ENCODE measurements around the gene SLC22A7. TPM values are rescaled to one million over a fixed set of nuclear protein-coding genes. Genes with fewer than 3 reads are reported as not detected.

The SLC22A7 gene
- total RNA-seq, 6 experiments from 2014 or later = 145 to 348 (median 185) TPM

DNA sequence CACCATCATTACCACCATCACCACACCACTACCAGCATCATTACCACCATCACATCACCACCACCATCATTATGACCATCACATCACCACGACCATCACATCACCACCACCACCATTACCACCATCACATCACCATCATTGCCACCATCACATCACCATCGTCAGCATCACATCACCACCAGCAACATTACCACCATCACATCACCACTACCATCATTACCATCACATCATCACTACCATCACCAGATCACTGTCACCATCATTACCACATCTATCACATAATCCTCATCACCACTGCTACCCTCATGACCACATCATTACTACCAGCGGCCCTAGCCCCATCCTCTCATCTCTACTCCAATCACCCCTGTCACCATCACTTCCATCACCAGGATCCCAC is 3.5 kb upstream of the SLC22A7 start:
- DNase-seq = no peak
- Histone ChIP-seq H3K36me3 (no peaks in the 10 kb centered on the region), H3K9me3 (no peaks in the 10 kb centered on the region), H3K27me3 (no peaks in the 10 kb centered on the region), H3K4me3 (no peak overlapping the region), H3K27ac (no peak overlapping the region), H3K4me1 (peaks cover 0 to 22% (median 11%) of the 10 kb centered on the region in 4 donors)
- intact Hi-C loops (cut with DNase I) = no loop called here
- 93% methylated on average over 3 of the region's 3 CpGs for WGBS (ENCODE audit: insufficient coverage, low coverage, low lambda C conversion rate, missing lambda C conversion rate)
- TF ChIP-seq, protein P1, sequence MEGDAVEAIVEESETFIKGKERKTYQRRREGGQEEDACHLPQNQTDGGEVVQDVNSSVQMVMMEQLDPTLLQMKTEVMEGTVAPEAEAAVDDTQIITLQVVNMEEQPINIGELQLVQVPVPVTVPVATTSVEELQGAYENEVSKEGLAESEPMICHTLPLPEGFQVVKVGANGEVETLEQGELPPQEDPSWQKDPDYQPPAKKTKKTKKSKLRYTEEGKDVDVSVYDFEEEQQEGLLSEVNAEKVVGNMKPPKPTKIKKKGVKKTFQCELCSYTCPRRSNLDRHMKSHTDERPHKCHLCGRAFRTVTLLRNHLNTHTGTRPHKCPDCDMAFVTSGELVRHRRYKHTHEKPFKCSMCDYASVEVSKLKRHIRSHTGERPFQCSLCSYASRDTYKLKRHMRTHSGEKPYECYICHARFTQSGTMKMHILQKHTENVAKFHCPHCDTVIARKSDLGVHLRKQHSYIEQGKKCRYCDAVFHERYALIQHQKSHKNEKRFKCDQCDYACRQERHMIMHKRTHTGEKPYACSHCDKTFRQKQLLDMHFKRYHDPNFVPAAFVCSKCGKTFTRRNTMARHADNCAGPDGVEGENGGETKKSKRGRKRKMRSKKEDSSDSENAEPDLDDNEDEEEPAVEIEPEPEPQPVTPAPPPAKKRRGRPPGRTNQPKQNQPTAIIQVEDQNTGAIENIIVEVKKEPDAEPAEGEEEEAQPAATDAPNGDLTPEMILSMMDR (IDR thresholded peaks at IDR 0.05) = no peak
- no peak for TF ChIP-seq POLR2A (IDR thresholded peaks at IDR 0.05)
- ATAC-seq = no peak

DNA sequence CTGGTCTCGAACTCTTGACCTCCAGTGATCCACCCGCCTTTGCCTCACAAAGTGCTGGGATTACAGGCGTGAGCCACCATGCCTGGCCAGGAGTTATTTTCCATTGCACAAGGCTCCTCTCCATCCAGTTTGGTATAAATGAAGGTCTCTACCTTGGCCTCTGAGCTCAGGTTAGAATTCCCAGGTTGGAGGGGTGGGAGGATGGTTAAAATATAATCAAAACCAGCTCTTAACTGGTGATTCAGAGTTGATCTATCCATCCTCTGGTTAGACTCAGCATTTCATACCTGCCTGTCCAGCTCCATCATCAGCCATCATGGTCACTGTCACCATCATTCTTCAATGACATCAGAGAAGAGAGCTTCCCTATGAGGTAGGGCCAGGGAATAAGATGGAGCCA is 2.6 kb upstream of the SLC22A7 start:
- peaks cover 0 to 9% (median 0%) of the 10 kb centered on the region in 4 donors for H3K36me3 ChIP-seq
- H3K27me3 ChIP-seq = no peaks in the 10 kb centered on the region
- no peak overlapping the region for H3K27ac ChIP-seq
- H3K4me1 ChIP-seq = peaks cover 0 to 28% (median 10%) of the 10 kb centered on the region in 4 donors
- H3K4me3 ChIP-seq = no peak overlapping the region
- DNase-seq = no peak
- intact Hi-C loops (cut with DNase I) = no loop called here
- no peak for ATAC-seq
- H3K9me3 ChIP-seq = no peaks in the 10 kb centered on the region
- 78% methylated on average over 3 of the region's 3 CpGs for WGBS (ENCODE audit: insufficient coverage, low coverage, low lambda C conversion rate, missing lambda C conversion rate)
- TF ChIP-seq, protein P1 (IDR thresholded peaks at IDR 0.05) = no peak
- no peak for TF ChIP-seq POLR2A (IDR thresholded peaks at IDR 0.05)

GRCh38 chr6:43296780-43297497 is 1.1 kb upstream of the SLC22A7 start:
- Histone ChIP-seq H3K27ac (peak overlapping the region in 2 of 3 donors; percentile 38 to 81), H3K9me3 (no peaks in the 10 kb centered on the region), H3K36me3 (peaks cover 0 to 24% (median 5%) of the 10 kb centered on the region in 4 donors), H3K27me3 (no peaks in the 10 kb centered on the region), H3K4me3 (no peak overlapping the region), H3K4me1 (peaks cover 0 to 31% (median 10%) of the 10 kb centered on the region in 4 donors)
- TF ChIP-seq POLR2A (IDR thresholded peaks at IDR 0.05) = no peak
- TF ChIP-seq, protein P1 (IDR thresholded peaks at IDR 0.05) = no peak
- intact Hi-C loops (cut with DNase I) = no loop called here
- WGBS (ENCODE audit: insufficient coverage, low coverage, low lambda C conversion rate, missing lambda C conversion rate) = 89% methylated on average over 3 of the region's 5 CpGs
- DNase-seq (no peak), ATAC-seq (no peak)

DNA sequence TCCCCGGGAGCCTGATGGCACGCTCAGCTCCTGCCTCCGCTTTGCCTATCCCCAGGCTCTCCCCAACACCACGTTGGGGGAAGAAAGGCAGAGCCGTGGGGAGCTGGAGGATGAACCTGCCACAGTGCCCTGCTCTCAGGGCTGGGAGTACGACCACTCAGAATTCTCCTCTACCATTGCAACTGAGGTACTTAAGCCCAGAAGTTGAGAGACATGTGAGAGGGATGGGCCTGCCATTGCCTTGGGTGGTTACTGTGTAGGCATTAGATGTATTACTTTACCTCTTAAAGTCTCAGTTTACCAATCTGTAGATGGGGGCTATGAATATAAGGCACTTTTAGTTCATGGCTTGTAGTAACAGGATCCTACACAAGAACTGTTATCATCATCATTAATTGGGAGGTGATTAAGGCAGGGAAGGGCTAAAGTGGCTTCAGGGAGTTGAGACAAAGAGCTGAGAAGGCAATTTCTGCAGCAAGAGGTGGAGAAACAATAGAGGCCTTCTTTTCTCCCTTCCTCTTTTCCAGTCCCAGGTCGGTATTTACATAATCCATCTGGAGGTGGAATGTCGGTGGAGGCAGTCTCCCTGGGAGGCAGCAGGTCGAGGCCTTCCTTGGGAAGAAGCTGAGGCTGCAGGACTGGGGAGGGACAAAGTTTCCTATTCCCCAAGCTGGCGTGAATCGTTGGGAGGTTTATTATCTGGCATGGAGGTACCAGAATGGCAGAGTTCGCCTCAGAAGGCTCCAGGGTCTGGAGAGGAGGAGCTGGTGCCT is 691 bp downstream of the SLC22A7 start:
- Histone ChIP-seq H3K4me3 (peak overlapping the region; percentile 66 to 99 (median 90)), H3K27me3 (no peaks in the 10 kb centered on the region), H3K27ac (peak overlapping the region; percentile 73 to 81 (median 75)), H3K4me1 (peaks cover 0 to 36% (median 10%) of the 10 kb centered on the region in 4 donors), H3K36me3 (peaks cover 0 to 41% (median 13%) of the 10 kb centered on the region in 4 donors), H3K9me3 (no peaks in the 10 kb centered on the region)
- 26% methylated on average over 8 of the region's 12 CpGs for WGBS (ENCODE audit: insufficient coverage, low coverage, low lambda C conversion rate, missing lambda C conversion rate)
- no peak for ATAC-seq
- DNase-seq = no peak
- no peak for TF ChIP-seq POLR2A (IDR thresholded peaks at IDR 0.05)
- TF ChIP-seq, protein P1 (IDR thresholded peaks at IDR 0.05) = no peak
- intact Hi-C loops (cut with DNase I) = no loop called here

All from right lobe of liver (tissue), 6 donors.